NCI-H510A (cell line): Measurements from ENCODE around the gene LENG9.
"Not testable (repeated sequence)": the region's sequence is repeated elsewhere in the genome, so short reads cannot be mapped to it uniquely, and the experiment has no call there.

Experiments used
- DNase-seq: peaks from one replicate; lab custom pipeline; 2025; lab: John Stamatoyannopoulos, UW

LENG9 gene

DNA sequence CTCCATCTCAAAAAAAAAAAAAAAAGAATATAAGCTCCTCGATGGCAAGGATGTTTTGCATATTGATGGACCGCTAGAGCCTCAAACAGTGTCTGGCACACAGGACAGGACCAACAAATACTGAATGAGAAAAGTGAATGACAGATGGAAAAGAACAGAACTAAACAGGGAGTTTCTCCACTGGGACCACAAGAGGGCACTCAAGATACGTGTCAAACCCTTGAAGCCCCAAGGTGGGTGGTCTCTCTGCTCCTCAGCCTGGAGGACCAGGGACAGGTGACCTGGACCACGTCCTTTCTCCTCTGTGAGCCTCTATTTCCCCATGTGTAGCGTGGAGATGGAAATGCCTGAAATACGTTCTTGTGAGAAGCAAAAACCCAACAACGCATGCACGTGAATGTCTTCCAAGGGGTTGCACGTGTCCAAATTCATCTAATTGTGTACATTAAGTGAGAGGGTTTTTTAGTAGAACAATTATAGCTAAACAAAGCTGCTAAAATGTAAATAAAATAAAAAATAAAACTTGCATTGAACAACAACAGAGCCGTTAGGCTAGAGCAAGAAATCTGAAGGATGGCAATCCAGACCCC is 15.2 kb upstream of the LENG9 start:
- DNase-seq, result no peak

DNA sequence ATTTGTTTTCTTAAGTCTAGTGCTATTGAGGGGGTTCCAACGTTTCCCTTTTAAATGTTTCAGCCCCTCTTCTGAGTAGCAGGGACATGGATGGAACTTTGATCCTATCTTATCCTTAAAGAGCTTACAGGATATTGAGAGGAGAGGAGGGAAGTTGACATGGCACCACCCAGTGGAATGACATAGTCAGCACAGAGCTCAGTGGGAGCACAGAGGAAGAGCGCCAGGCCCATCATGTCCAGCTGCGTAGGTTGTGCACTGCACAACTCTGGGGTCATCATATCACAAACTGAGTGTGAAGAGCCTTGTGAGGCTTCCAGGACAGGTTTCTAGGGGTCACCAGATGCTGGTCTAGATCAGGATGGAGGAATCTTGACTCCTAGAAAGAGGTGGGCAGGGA is 14.1 kb upstream of the LENG9 start:
- no peak for DNase-seq

DNA sequence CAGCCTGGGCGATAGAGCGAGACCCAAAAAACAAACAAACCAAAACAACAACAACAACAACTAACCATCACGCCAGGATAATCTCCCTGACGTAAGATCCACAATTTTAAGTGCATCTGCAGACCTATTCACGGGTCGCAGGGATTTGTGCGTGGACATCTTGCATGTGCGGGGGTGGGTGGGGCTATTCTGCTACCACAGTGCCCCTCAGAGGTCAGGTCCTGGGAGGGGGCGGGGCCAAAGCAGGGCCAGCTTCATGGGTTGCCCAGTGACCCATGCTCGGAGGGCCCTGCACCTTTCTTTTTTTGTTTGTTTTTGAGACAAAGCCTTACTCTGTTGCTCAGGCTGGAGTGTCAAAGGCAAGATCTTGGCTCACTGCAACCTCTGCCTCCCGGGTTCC is 12.1 kb upstream of the LENG9 start:
- no peak for DNase-seq

DNA sequence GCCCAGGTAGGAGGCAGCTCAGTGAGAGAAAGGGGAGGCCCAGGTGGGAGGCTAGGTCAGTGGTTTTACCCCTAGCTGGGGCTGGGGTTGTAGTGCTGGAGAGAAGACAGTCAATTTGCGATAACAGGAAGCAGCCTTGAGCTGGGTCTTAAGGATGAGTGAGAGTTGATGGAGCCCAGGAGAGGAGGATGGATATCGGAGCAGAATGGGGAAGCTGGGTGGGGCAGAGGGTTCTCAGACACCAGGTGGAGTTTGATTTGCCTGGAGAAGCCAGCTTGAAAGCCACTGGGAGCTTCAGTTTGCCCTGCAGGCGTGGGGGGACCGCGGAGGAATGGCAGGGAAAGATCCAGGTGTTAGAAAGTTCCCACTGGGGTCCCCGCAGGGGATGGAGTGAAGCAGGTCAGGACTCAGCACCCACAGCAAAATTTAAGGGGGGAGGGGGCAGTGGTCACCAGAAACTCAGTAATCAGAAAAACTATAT is 10.4 kb upstream of the LENG9 start:
- DNase-seq, result no peak

DNA sequence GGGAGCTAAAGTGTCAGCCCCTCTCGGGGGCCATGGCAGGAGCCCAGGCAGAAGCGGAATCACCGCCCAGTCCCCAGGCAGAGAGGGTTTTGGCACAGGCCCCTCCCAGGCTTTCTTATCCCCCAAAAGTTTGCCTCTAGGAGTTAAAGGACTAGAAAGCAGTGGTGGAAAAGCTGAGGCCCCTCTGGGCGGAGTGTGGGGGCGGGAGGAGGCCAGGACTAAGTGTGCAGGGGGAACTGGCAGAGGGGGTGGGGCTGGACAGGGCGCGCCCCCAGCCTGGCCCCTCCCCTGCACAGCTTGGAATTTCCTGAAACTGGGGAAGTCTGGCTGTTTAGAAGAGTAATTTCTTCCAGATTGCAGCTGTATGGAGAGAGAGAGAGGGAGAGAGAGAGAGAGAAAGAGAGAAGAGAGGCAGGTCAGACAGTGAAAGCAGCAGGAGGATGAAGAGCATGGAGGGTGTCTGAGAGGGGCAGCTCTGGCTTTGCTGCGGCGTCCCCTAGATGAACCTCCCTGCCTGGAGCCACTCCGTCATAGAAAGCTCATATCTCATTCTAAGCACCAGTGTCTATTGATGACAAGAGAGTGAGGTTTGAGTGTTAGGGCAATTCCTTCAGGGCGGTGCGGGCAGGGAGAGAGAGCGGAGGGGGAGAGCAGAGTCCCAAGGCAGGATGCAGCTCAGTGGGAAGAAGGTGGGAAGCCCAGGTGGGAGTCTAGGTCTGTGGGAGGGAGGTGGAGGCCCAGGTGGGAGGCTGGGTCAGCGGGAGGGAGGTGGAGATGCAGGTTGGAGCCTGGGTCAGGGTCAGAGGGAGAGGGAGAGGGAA is 9.7 kb upstream of the LENG9 start, which contains the start of gene CDC42EP5:
Gene CDC42EP5 (minus strand): TSS at position 226 of the 821 bp plus-strand sequence. CDS start 7,749 bp downstream, outside the sequence.
- no peak for DNase-seq

DNA sequence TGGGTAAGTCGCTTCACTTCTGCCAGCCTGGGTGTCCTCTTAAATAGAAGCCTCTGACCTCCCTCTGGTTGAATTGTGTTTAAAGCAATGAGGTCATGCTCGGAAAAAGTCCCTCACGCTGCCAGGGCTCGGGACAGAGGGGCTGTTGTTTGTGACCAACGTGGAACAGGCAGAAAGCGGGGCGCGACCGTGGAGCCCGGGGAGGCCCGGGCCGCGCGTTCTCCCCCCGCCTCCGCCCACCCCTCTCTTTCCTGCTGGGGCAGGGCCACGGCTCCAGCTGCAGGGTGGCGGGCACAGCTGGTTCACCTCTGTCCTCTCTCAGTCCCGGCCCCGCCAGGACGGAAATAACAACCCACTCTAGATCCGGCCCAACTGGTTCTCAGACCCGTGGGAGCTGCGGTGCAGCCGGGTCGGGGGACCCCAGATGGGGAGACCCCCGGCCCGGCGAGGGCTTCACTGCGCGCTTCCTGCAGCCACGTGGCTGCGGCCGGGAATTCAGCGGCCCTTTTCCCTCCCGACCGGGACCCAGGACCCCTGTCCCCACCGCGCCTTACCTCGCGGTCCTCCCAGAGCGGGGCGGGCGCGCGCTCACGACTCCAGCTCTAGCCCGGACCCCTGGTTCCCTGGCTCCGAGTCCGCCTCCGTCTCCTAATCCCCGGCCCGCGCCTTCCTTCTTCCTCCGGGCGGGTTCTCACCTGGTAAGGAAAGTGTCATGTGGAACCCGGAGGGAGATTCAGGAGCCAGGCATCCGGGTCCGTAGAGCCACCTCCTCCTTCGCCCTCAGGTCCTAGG is 7.6 kb upstream of the LENG9 start:
- no peak for DNase-seq

DNA sequence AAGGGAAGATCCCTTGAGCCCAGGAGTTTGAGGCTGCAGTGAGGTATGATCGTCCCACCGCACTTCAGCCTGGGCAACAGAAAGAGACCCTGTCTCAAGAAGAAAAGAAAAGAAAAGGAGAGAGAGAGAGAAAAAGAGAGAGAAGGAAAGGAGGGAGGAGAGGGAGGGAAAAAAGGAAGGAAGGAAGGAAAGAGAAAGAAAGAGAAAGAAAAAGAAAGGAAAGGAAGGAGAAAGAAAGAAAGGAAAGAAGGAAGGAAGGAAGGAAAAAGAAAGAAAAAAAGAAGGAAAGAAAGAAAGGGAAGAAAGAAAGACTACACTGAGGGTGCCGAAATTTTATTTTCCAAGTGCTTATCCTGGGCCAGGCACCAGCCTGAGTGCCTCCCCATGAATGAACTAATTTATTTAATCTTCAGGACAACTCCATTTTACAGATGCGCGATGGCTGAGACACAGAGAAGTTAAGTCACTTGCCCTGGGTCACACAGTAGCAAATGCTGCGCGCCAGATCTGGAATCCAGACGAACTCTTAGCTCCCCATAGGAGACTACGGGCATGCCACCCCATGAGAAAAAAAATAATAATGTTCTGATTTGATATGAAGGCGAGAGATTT is 6.8 kb upstream of the LENG9 start:
- no peak for DNase-seq

DNA sequence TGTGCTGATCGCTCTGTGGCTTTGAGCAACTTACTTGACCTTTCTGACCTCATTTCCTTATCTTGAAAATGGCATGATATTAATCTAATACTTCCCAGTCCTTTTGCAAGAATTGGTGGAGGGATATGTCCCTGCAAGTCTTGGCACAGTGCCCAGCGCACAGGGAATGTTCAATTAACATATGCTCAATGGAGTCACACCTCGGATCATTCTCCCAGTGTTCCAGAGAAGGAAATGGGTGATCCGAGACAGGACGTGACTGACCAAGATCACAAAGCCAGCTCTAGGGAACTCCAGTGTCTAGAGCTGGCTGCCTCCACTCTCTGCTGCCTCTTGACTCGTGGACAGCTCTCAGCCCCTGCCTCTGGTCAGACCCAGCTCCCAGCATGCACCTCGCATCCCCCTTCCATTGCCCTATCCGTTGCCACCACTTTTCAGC is 5.9 kb upstream of the LENG9 start:
- DNase-seq, result no peak

DNA sequence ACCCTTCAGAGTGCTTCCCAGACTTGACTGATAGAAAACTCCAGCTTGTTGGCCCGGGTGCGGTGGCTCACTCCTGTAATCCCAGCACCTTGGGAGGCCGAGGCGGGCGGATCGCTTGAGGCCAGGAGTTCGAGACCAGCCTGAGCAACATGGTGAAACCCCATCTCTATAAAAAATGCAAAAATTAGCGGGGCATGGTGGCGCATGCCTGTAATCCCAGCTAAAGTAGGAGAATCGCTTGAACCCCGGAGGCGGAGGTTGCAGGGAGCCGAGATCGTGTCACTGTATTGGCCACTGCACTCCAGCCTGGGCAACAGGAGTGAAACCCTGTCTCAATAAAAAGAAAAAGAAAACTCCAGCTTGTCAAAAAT is 2.5 kb upstream of the LENG9 start:
- DNase-seq, result not testable (repeated sequence)

DNA sequence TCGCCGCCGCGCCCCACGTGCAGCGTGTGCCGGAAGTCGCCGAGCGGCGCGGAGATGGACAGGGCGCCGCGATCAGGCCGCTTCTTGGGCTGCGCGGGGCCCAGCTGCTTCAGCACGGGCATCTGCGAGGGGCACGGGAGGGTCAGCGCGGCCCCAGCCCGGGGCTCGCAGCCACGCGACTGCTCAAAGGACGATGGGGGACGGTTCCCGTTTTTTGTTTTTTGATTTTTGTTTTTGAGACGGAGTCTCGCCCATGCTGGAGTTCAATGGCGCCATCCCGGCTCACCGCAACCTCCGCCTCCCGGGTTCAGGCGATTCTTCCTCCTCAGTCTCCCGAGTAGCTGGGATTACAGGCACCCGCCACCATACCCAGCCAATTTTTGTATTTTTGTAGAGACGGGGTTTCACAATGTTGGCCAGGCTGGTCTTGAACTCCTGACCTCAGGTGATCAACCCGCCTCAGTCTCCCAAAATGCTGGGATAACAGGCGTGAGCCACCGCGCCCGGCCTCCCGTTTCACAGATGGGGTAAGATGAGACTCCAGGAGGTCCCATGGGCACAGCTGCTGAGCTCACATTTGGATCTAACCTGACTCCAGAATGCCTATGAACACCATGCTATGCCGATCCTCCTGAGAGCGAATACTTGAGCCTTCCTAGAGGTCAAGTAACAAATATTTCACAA is 2.0 kb upstream of the LENG9 start:
- no peak for DNase-seq

DNA sequence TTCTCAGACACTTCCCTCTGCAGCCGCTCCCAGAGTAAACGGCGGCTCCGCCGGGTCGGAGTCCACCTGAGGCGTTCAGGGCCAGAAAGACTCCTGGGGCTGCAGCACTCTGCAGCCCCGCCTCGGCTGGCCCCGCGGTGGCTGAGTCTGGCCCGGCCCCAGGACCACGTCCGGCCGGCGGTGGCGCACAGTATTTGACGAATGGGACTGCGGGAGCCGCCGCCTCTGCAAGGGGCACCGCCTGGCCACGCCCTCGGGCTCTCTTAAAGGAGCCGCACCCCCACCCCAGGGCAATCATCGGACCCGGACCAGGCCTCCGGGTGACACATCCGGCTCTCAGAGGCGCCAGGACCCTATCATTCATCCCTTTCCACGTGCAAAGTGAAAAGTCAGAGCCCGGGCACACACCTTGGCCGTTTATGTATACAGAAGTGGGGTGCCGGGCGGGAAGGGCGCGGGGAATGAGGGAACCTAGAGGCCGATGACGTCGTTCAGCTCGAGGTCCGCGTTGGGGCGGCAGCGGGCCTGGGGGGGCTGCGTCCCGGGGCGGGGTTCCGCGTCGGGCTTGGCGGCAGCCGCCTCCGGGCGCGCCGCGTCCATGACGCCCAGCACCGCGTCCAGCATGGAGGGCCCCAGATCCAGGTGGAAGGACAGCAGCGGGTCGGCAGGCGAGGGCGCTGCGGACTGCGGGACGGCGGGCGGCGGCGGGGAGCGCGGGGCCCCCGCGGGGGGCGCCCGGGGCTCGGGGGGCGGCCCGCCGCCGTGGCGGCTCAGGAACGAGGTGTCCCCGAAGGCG is 1.2 kb upstream of the LENG9 start:
- DNase-seq, result peak; percentile 60

DNA sequence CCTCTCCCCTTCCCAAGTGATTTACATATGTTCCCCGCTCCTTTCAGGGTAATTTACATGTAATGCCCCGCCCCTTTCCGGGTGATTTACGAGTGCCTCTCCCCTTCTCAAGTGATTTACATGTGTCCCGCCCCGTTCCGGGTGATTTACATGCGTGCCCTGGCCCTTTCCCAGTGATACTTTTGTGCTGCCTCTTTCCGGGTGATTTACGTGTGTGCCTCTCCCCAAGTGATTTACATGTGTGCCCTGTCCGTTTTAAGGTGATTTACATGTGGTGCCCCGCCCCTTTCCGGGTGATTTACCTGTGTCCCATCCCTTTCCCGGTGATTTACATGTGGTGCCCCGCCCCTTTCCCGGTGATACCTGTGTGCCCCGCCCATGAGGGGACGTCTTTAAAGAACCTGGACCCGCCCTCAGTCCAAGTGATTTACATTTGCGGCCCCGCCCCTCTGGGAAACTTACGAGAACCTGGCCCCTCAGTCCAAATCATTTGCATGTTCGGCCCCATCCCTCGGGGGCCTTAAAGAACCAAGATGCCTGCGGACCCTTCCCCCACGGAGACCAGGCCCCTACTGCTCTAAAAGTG is 559 bp upstream of the LENG9 start:
- DNase-seq, result peak; percentile 79

DNA sequence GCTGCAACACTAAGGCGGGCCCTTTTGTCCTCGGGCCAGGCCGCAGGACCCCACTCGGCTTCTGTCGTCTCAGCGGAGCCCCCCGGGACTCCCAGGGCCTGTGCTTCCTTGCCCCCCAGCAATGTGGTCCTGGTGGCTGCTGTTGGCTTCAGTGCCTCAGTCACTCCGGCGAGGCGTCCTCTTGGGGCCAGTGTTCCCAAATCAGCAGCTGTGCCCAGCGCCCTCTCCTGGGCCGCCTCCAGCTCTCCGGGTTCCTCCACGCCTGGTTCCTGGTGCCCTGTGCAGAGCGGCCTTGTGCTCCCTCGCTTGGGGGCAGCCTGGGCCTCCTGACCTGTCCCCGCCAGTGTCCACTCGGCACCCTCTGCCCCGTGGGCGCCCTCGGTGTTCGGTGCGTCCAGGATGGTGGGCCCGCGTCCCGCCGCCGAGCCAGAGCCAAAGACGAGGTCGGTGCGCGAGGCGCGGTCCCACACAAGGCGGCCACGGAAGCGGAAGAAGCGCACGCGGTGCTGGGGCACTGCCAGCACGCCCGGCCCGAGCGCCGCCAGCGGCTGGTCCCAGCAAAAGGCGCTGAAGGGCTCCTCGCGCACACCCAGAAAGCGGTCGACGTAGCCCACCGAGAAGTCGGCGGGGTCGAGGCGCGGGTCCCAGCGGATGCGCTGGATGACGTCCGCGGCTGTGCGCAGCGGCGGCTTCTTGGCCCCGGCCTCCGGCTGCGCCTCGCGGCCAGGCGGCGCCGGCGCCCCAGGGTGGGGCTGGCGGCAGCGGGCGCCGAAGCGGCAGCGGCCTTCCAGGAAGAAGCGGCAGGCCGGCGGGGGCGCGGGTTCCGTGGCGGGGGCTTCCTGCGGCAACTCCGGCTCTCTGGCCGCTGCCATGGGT is 685 bp downstream of the LENG9 start:
- no peak for DNase-seq

DNA sequence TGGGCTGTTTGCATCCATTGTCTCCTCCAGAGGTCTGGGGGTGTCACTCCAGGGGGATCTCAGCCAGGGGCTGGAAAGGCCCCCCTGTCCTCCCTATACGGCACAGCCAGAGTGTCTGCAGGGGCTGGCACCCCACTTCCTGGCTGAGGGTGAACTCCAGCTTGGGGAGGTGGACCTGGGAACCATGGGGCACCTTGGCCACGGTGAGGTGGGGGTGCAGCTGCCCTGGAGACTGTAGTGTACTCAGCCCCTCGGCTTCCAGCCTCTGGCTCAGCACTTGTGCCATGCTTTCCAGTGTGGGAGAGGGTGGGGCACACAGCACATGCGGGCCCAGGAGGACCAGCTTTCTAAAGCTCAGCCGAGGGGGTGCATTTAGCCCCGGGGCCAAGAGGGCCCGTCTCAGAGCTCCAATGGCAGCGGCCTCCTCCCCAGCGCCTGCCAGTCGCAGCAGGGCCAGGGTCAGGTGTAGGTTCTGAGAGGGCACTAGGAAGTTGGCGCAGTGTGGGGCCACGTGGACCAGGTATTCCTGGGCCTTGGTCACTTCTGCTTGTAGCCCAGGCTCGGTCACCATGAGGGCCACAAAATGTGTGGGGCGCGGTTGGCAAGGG is 1.4 kb downstream of the LENG9 start:
- no peak for DNase-seq

DNA sequence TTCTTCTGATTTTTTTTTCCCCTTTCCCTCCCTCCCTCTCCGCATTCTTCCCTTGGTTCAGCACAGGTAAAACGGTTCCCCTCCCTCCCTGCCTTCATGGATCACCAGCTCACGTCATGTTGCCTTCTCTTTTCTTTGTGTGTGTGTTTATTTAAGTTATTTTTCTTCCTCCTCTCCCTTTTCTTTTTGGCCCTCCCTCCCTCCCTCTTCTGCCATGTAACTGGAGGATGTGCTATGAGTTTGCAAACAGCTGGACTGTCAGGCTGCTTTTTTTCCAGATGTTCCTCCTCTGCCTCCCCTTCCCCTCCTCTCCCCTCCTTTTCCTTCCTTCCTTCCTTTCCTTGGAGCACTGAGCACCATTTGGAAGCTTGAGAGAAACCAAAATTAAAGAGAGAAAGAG is 2.0 kb downstream of the LENG9 start:
- DNase-seq, result no peak

DNA sequence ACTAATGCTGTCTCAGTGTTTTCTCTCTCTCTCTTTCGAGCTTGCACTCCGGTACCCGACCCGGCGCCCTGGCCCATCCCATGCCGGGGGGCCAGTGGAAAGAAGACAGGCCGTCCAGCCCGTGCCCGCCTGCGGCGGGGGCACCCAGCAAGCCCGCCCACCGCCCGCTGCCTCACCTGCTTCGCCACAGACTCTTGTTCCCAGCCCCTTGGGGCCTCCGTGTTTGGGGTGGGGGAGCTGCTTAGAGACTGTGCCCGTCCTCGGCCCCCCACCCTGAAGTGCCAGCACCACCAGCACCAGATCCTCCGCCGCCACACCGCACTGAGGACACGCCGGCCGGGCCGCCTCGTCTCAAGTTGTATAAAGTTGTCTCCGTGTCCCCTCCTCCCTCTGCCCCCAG is 2.4 kb downstream of the LENG9 start:
- no peak for DNase-seq

DNA sequence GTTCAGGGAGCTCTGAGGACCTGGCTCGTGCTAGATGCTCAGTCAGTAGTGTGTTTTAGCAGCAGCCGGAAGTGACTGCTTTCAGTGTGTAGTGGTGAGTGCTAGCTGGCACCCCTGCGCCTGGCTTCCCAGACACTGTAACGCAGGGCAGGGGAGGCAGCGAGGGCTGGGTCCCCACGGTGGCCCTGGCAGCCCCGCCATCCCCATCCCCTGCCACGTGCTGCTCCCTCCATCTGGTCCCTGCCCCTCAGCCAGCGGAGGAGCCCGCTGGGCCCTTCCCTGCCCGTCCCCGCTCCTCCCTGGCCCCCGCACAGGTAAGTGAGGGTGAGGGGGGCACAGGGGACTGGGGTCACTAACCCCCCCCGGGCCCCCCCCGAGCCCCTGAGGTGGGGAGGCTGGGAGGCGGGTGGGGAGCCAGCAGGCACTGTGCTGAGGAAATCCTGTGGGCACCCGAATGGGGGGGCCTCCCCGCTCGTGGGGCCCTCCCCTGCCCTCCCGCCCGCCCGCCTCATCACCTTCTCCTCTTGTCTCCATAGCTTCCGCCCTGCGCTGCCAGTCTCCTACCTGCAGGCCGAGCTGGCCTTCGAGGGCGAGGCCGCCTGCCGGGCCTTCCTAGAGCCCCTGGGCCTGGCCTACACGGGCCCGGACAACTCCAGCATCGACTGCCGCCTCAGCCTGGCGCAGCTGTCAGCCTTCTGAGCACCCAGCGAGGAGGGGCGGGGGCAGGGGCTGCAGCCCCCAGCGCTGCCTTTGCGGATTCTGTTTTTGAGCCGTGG is 3.2 kb downstream of the LENG9 start:
- no peak for DNase-seq
